H1 (cell line): Measurements from ENCODE around the gene SMIM1. TPM values are rescaled to one million over a fixed set of nuclear protein-coding genes. Genes with fewer than 3 reads are reported as not detected.

Experiments used
- CTCF ChIA-PET: fragments of 300-600 bp; sonication (Branson Sonifier 250); formaldehyde crosslinking; loops from one replicate; lab custom pipeline; 2021; ENCODE audit not compliant: partially characterized antibody; lab: Charles Lee
- POLR2A ChIA-PET: fragments of 300-600 bp; sonication (Branson Sonifier 250); formaldehyde crosslinking; loops from one replicate; lab custom pipeline; 2021; ENCODE audit warnings: inconsistent platforms; ENCODE audit not compliant: partially characterized antibody; lab: Charles Lee
- DNase-seq, 2 experiments: peaks; one replicate each; pipeline versions ENCODE4 v3.0.0 to v3.0.0-alpha.2; 2010 to 2022; ENCODE audit warnings: low spot score in 2 of 2, low read depth in 1 of 2, mixed read lengths in 1 of 2
- FAIRE-seq: peaks from 2 replicates; lab custom pipeline; 2011; peaks lifted over from hg19 to GRCh38; lab: Jason Lieb, UNC
- H2AFZ ChIP-seq: 2 replicates; pipeline ENCODE4 v1.8.1; 2012; ENCODE audit warnings: low read length, inconsistent platforms
- H2AK5ac ChIP-seq: 2 replicates; pipeline ENCODE4 v1.6.1; 2013; ENCODE audit warnings: low read depth, low read length
- H2BK120ac ChIP-seq: replicated peaks from 2 replicates; pipeline ENCODE3; 2013; ENCODE audit warnings: low read depth, low read length, inconsistent platforms
- H2BK12ac ChIP-seq: 2 replicates; pipeline ENCODE4 v1.6.1; 2013; ENCODE audit warnings: low read depth, low read length
- H2BK15ac ChIP-seq: 2 replicates; pipeline ENCODE4 v1.6.1; 2013; ENCODE audit warnings: low read length
- H2BK20ac ChIP-seq: 2 replicates; pipeline ENCODE4 v1.6.1; 2013; ENCODE audit warnings: low read length
- H2BK5ac ChIP-seq: 2 replicates; pipeline ENCODE4 v1.6.1; 2013; ENCODE audit warnings: low read depth, low read length
- H3K14ac ChIP-seq: 2 replicates; pipeline ENCODE4 v1.6.1; 2013; ENCODE audit warnings: inconsistent platforms; ENCODE audit not compliant: insufficient read length
- H3K18ac ChIP-seq: 2 replicates; pipeline ENCODE4 v1.6.1; 2013; ENCODE audit warnings: low read length; ENCODE audit errors: extremely low read depth
- H3K23ac ChIP-seq: 2 replicates; pipeline ENCODE4 v1.6.1; 2013; ENCODE audit warnings: inconsistent platforms; ENCODE audit not compliant: insufficient read length
- H3K23me2 ChIP-seq: 2 replicates; pipeline ENCODE4 v1.6.1; 2013; ENCODE audit warnings: low read depth, low read length
- H3K27ac ChIP-seq: 2 replicates; pipeline ENCODE4 v1.6.1; 2011; ENCODE audit warnings: low read depth, low read length, inconsistent platforms
- H3K27me3 ChIP-seq, 4 experiments: replicated peaks in 1 of 4; 1 replicate in 1 of 4; 2 replicates in 3 of 4; pipeline versions ENCODE4 v1.6.1 to v1.8.1; 2011 to 2013; ENCODE audit warnings: low read length in 3 of 4, mild to moderate bottlenecking in 3 of 4, inconsistent platforms in 2 of 4, mixed read lengths in 2 of 4, moderate library complexity in 1 of 4; ENCODE audit not compliant: control insufficient read depth in 3 of 4, insufficient read depth in 3 of 4; ENCODE audit errors: extremely low read depth in 1 of 4
- H3K36me3 ChIP-seq, 4 experiments: 2 replicates each; pipeline versions ENCODE4 v1.6.1 to v1.8.1; 2011 to 2013; ENCODE audit warnings: mild to moderate bottlenecking in 4 of 4, low read length in 3 of 4, moderate library complexity in 2 of 4, control low read depth in 1 of 4, inconsistent platforms in 1 of 4; ENCODE audit not compliant: insufficient read depth in 4 of 4, control insufficient read depth in 2 of 4
- H3K4ac ChIP-seq: replicated peaks from 2 replicates; pipeline ENCODE3; 2013; ENCODE audit warnings: low read length, low read depth, mixed read lengths, inconsistent platforms; ENCODE audit not compliant: insufficient read length
- H3K4me1 ChIP-seq, 4 experiments: replicated peaks in 1 of 4; 1 replicate in 1 of 4; 2 replicates in 3 of 4; pipeline versions ENCODE4 v1.6.1 to v1.8.1; 2011 to 2013; ENCODE audit warnings: low read length in 3 of 4, inconsistent platforms in 2 of 4, mixed read lengths in 1 of 4; ENCODE audit not compliant: insufficient read depth in 4 of 4, control insufficient read depth in 3 of 4
- H3K4me2 ChIP-seq, 2 experiments: 2 replicates each; pipeline versions ENCODE4 v1.6.1 to v1.8.1; 2011 to 2013; ENCODE audit warnings: low read depth in 2 of 2, low read length in 2 of 2, control low read depth in 1 of 2, inconsistent platforms in 1 of 2, mild to moderate bottlenecking in 1 of 2; ENCODE audit not compliant: insufficient read depth in 1 of 2
- H3K4me3 ChIP-seq, 4 experiments: fragments of 200-600, 300-600 bp in 1 of 4; sonication (generic), shearing (Covaris generic), sonication (Bioruptor Twin) in 1 of 4; 2 replicates each; pipeline versions ENCODE4 v1.5.1 to v1.8.1; 2011 to 2016; ENCODE audit warnings: low read length in 4 of 4, low read depth in 3 of 4, control low read depth in 2 of 4, inconsistent platforms in 2 of 4, mild to moderate bottlenecking in 2 of 4, mixed read lengths in 1 of 4, moderate library complexity in 1 of 4; ENCODE audit not compliant: insufficient read depth in 2 of 4; ENCODE audit errors: extremely low read depth in 1 of 4
- H3K56ac ChIP-seq: replicated peaks from 2 replicates; pipeline ENCODE3; 2013; ENCODE audit warnings: low read depth, mild to moderate bottlenecking, mixed read lengths, low read length, inconsistent platforms; ENCODE audit not compliant: insufficient read length
- H3K79me1 ChIP-seq: 2 replicates; pipeline ENCODE4 v1.6.1; 2013; ENCODE audit warnings: low read depth, low read length, control low read depth
- H3K79me2 ChIP-seq, 2 experiments: 2 replicates each; pipeline versions ENCODE4 v1.6.1 to v1.8.1; 2012 to 2013; ENCODE audit warnings: low read length in 2 of 2, mild to moderate bottlenecking in 2 of 2, inconsistent platforms in 1 of 2; ENCODE audit not compliant: insufficient read depth in 2 of 2, control insufficient read depth in 1 of 2
- H3K9ac ChIP-seq, 4 experiments: replicated peaks in 1 of 4; 1 replicate in 1 of 4; 2 replicates in 3 of 4; pipeline versions ENCODE4 v1.6.1 to v1.8.1; 2011 to 2013; ENCODE audit warnings: low read depth in 3 of 4, low read length in 3 of 4, control low read depth in 2 of 4, mild to moderate bottlenecking in 2 of 4, moderate library complexity in 2 of 4, inconsistent platforms in 1 of 4; ENCODE audit errors: extremely low read depth in 1 of 4
- H3K9me3 ChIP-seq, 2 experiments: 2 replicates each; pipeline versions ENCODE4 v1.6.1 to v1.8.1; 2012 to 2013; ENCODE audit warnings: mild to moderate bottlenecking in 2 of 2, moderate library complexity in 2 of 2, control low read depth in 1 of 2, inconsistent platforms in 1 of 2, low read depth in 1 of 2, low read length in 1 of 2, mixed read lengths in 1 of 2; ENCODE audit not compliant: insufficient read depth in 2 of 2
- H4K20me1 ChIP-seq, 2 experiments: replicated peaks in 1 of 2; 2 replicates each; pipeline versions ENCODE3 to v1.8.1; 2011 to 2013; ENCODE audit warnings: inconsistent platforms in 2 of 2, low read length in 2 of 2, mild to moderate bottlenecking in 1 of 2; ENCODE audit not compliant: insufficient read depth in 2 of 2, control insufficient read depth in 1 of 2
- H4K5ac ChIP-seq: 2 replicates; pipeline ENCODE4 v1.6.1; 2013; ENCODE audit warnings: low read length, low read depth, mixed read lengths, inconsistent platforms; ENCODE audit not compliant: insufficient read length
- H4K8ac ChIP-seq: 2 replicates; pipeline ENCODE4 v1.8.0; 2013; ENCODE audit warnings: mild to moderate bottlenecking, moderate library complexity, low read length, inconsistent platforms; ENCODE audit not compliant: insufficient read depth; ENCODE audit errors: extremely low read depth
- H4K91ac ChIP-seq: replicated peaks from 2 replicates; pipeline ENCODE3; 2013; ENCODE audit warnings: low read length, mixed read lengths, inconsistent platforms; ENCODE audit not compliant: insufficient read length
- CBX8 ChIP-seq: fragments of 300-800, 300-1000 bp; sonication (generic); IDR thresholded peaks from 2 replicates; pipeline ENCODE4 v1.7.1; 2016; ENCODE audit warnings: low read depth, low read length, borderline replicate concordance
- CREB1 ChIP-seq: IDR thresholded peaks from 2 replicates; pipeline ENCODE4 v1.6.1; 2012; ENCODE audit warnings: inconsistent platforms
- CTCF ChIP-seq, 3 experiments: IDR thresholded peaks; 1 replicate in 2 of 3; 2 replicates in 1 of 3; pipeline versions ENCODE4 v1.5.1 to v1.6.1; 2011; ENCODE audit warnings: low read length in 3 of 3, mild to moderate bottlenecking in 3 of 3, inconsistent platforms in 2 of 3, low read depth in 1 of 3, moderate library complexity in 1 of 3; ENCODE audit not compliant: insufficient read depth in 1 of 3; ENCODE audit errors: control extremely low read depth in 1 of 3
- GABPA ChIP-seq: IDR thresholded peaks from 2 replicates; pipeline ENCODE4 v1.6.1; 2011; ENCODE audit warnings: mild to moderate bottlenecking, low read length, moderate library complexity, borderline replicate concordance; ENCODE audit not compliant: insufficient read depth
- POLR2AphosphoS5 ChIP-seq: IDR thresholded peaks from 2 replicates; pipeline ENCODE4 v1.6.1; 2011; ENCODE audit warnings: low read depth, low read length
- RAD21 ChIP-seq, 2 experiments: IDR thresholded peaks in 1 of 2; conservative IDR thresholded peaks in 1 of 2; 2 replicates each; pipeline ENCODE4 v1.6.1; 2011; ENCODE audit warnings: low read depth in 2 of 2, low read length in 2 of 2, improper control_type of control experiment in 1 of 2, inconsistent platforms in 1 of 2, mild to moderate bottlenecking in 1 of 2, moderate library complexity in 1 of 2
- SAP30 ChIP-seq: fragments of 300-600 bp; sonication (generic); IDR thresholded peaks from 2 replicates; pipeline ENCODE4 v1.7.1; 2012; ENCODE audit warnings: low read length, moderate library complexity, mild to moderate bottlenecking, inconsistent platforms; ENCODE audit not compliant: insufficient read depth, insufficient replicate concordance
- TBP ChIP-seq: IDR thresholded peaks from 2 replicates; pipeline ENCODE4 v1.6.1; 2011; ENCODE audit warnings: low read depth, low read length, improper control_type of control experiment
- WGBS, 2 experiments: shearing (Covaris generic) in 1 of 2; methylation state at CpG; one replicate each; pipeline versions ENCODE4 v1.1.6 to v1.1.7; 2013 to 2015; ENCODE audit warnings: low lambda C conversion rate in 2 of 2, mixed read lengths in 2 of 2, inconsistent platforms in 1 of 2, low coverage in 1 of 2, missing lambda C conversion rate in 1 of 2; ENCODE audit not compliant: insufficient replicate concordance in 2 of 2, insufficient coverage in 1 of 2, insufficient read length in 1 of 2; ENCODE audit errors: extremely low coverage in 1 of 2, missing lambda C conversion rate in 1 of 2; 5-methylcytosine and 5-hydroxymethylcytosine counted together
- polyA plus RNA-seq, 7 experiments: library from polyadenylated mRNA; depleted of rRNA in 3 of 7; stranded (reverse) in 5 of 7; unstranded in 2 of 7; fragments of >200 nt in 5 of 7; fragments of 200-250 nt in 2 of 7; gene quantifications; 1 replicate in 5 of 7; 2 replicates in 1 of 7; 4 replicates in 1 of 7; pipeline versions ENCODE4 v1.2.1 to v1.2.3, GENCODE V29; 2011 to 2013; ENCODE audit warnings: missing spikeins in 2 of 7, mixed read lengths in 2 of 7
- total RNA-seq: library from RNA; stranded (reverse); fragmentation: NEBNext Ultra II Directional; extraction: Animal tissue kit (Norgen Biotek cat#: 25700); gene quantifications from 2 replicates; pipeline ENCODE4 v1.2.1, GENCODE V29; 2021

Gene SMIM1
- total and polyA plus RNA-seq, 2 of the 8 experiments (the other 6 are each of a cell fraction or from before 2014, with no cell fraction given), result 7.7 to 9.7 TPM

- Histone ChIP-seq H3K79me1 (no peaks in the 10 kb centered on the region), H4K20me1 (peaks cover 0 to 9% of the 10 kb centered on the region in 2 experiments), H3K14ac (no peak overlapping the region), H2BK120ac (no peak overlapping the region), H3K23me2 (peaks cover 15% of the 10 kb centered on the region; the same call in 1 of the 2 replicates), H2AFZ (no peak overlapping the region), H3K79me2 (no peaks in the 10 kb centered on the region), H4K91ac (no peak overlapping the region), H2BK15ac (no peak overlapping the region), H3K36me3 (no peaks in the 10 kb centered on the region), H4K8ac (no peak overlapping the region), H2BK5ac (no peak overlapping the region), H2BK12ac (no peak overlapping the region), H3K9me3 (no peaks in the 10 kb centered on the region), H4K5ac (no peak overlapping the region), H3K27me3 (no peaks in the 10 kb centered on the region; a peak in 3 of 7 replicates), H2BK20ac (no peak overlapping the region), H3K56ac (peak overlapping the region; percentile 30), H3K4me2 (no peak overlapping the region), H2AK5ac (no peak overlapping the region)
- CTCF ChIA-PET, result interaction anchor here (0.6 to 2.4 kb wide), 37 partner anchors 8 to 1995 kb away, joined by 3 to 18 read pairs (median 4); no protein-coding TSS in a partner anchor
- POLR2A ChIA-PET, result interaction anchor here (0.8 to 1.4 kb wide), 6 partner anchors 13 to 174 kb away, joined by 3 to 6 read pairs (median 3); no protein-coding TSS in a partner anchor
- no peak for FAIRE-seq
- no peak for TF ChIP-seq SAP30
- TF ChIP-seq CTCF (IDR thresholded peaks at IDR 0.05; ENCODE audit: control extremely low read depth in 1 of 3, insufficient read depth in 1 of 3, low read depth in 1 of 3, low read length in 3 of 3), result peak in 2 of 3 experiments; percentile 71 to 83; a peak in 3 of 4 replicates
- peak; percentile 63 to 74 for TF ChIP-seq RAD21 (IDR thresholded peaks at IDR 0.05 in 1 of 2, conservative IDR thresholded peaks at IDR 0.05 in 1 of 2; ENCODE audit: low read depth in 2 of 2, low read length in 2 of 2)
- no peak for TF ChIP-seq CREB1
- TF ChIP-seq CBX8, result no peak
- 0 out of 2 replicates have a peak, but pooled peaks have one; percentile 7 for TF ChIP-seq POLR2AphosphoS5
- peak; percentile 76; the same call in 1 of the 2 replicates for TF ChIP-seq GABPA
- no peak for TF ChIP-seq TBP
- TF ChIP-seq, all 59 proteins: peak for 4
- Histone ChIP-seq H3K18ac (no peak overlapping the region), H3K4me1 (peaks cover 0 to 4% (median 2%) of the 10 kb centered on the region in 4 experiments; a peak in 4 of 7 replicates), H3K9ac (no peak overlapping the region), H3K4ac (no peak overlapping the region), H3K23ac (no peak overlapping the region), H3K27ac (no peak overlapping the region), H3K4me3 (no peak overlapping the region)
- WGBS, 2 experiments, result 64% methylated on average over 36 of the region's 37 CpGs; no CpG with 5 or more reads in 1 of the 2 experiments
- peak in 1 of 2 experiments; percentile 83 for DNase-seq
Observed at GRCh38 chr1:3727042-3727824, 45.3 kb upstream of the SMIM1 start.
